OCI-LY7 (cell line): ENCODE data around the gene EDC3.

Source experiments
- CTCF ChIP-seq: fragments of 200-600 bp; sonication (generic); conservative IDR thresholded peaks from 2 replicates; pipeline ENCODE4 v1.5.1; 2014; ENCODE audit warnings: mild to moderate bottlenecking, antibody characterized with exemption, low read length, moderate library complexity, mixed read lengths
- EZH2phosphoT487 ChIP-seq: fragments of 200-600 bp; sonication (generic); IDR thresholded peaks from 2 replicates; pipeline ENCODE4 v1.6.1; 2018; ENCODE audit warnings: low read depth, borderline replicate concordance, mild to moderate bottlenecking, mixed run types, antibody characterized with exemption, low read length, moderate library complexity, mixed read lengths

DNA sequence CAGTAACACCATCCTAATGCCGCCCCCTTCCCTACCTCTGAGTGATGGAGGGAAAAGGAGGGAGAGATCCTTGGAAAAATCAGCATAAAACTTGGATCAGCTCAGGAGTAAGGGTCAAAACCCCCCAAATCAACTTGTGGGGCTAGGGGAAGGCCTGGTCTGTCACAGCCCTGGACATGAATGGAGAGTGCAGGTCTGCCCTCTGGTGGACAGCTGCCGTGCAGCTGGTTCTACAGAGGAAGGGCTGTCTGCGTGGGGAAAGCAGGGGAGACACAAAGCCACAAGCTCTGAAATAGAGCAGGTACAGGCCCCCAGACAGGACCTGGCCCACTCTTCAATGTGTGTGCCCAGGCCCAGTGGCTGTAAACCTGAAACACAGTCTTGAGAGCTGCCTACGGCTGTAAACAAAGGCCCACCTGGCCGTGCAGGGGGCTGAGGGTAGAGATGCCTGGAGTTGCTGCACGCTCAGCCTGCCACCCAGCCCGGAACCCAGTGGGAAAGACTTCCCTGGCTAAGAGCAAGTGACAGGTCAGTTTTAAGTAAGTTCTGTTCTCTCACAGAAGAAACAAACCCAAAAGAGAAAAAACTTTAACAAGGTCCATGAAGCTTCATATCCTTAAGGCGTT lies 63.8 kb downstream of the EDC3 start:
- TF ChIP-seq CTCF = peak; percentile 94
- TF ChIP-seq EZH2phosphoT487 = no peak
